ENCODE results near the gene THSD8.

GRCh38 chr19:12783849-12784393 is 17.9 kb upstream of the THSD8 start:
- TF ChIP-seq POLR2A (IDR thresholded peaks at IDR 0.05): peak in 1 of 4 donors; percentile 42
- TF ChIP-seq, protein P1, sequence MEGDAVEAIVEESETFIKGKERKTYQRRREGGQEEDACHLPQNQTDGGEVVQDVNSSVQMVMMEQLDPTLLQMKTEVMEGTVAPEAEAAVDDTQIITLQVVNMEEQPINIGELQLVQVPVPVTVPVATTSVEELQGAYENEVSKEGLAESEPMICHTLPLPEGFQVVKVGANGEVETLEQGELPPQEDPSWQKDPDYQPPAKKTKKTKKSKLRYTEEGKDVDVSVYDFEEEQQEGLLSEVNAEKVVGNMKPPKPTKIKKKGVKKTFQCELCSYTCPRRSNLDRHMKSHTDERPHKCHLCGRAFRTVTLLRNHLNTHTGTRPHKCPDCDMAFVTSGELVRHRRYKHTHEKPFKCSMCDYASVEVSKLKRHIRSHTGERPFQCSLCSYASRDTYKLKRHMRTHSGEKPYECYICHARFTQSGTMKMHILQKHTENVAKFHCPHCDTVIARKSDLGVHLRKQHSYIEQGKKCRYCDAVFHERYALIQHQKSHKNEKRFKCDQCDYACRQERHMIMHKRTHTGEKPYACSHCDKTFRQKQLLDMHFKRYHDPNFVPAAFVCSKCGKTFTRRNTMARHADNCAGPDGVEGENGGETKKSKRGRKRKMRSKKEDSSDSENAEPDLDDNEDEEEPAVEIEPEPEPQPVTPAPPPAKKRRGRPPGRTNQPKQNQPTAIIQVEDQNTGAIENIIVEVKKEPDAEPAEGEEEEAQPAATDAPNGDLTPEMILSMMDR (IDR thresholded peaks at IDR 0.05): no peak
